Osteocyte (in vitro differentiated cells): ENCODE results near the gene TMEM89. TPM values are rescaled to one million over a fixed set of nuclear protein-coding genes. Genes with fewer than 3 reads are reported as not detected.

Experiments used
- DNase-seq: peaks from one replicate; pipeline ENCODE4 v3.0.0; 2021; ENCODE audit warnings: mixed read lengths; ENCODE audit not compliant: unreplicated experiment; ENCODE audit errors: extremely low spot score
- H3K27ac Mint-ChIP-seq: one replicate; pipeline ENCODE4 v1.8.0; 2021; ENCODE audit warnings: mild to moderate bottlenecking, mixed read lengths; ENCODE audit not compliant: unreplicated experiment
- H3K27me3 Mint-ChIP-seq: one replicate; pipeline ENCODE4 v1.8.0; 2021; ENCODE audit warnings: mixed read lengths; ENCODE audit not compliant: unreplicated experiment
- H3K36me3 Mint-ChIP-seq: one replicate; pipeline ENCODE4 v1.8.0; 2021; ENCODE audit warnings: mixed read lengths; ENCODE audit not compliant: unreplicated experiment
- H3K4me1 Mint-ChIP-seq: one replicate; pipeline ENCODE4 v1.8.0; 2021; ENCODE audit warnings: mixed read lengths; ENCODE audit not compliant: unreplicated experiment
- H3K4me3 Mint-ChIP-seq: one replicate; pipeline ENCODE4 v1.8.0; 2021; ENCODE audit warnings: mild to moderate bottlenecking, moderate library complexity, mixed read lengths; ENCODE audit not compliant: unreplicated experiment
- H3K9me3 Mint-ChIP-seq: one replicate; pipeline ENCODE4 v1.8.0; 2021; ENCODE audit warnings: mixed read lengths; ENCODE audit not compliant: unreplicated experiment
- total RNA-seq: library from RNA; stranded (reverse); gene quantifications from 2 replicates; pipeline ENCODE4 v1.2.1, GENCODE V29; 2021
- TF ChIP-seq, protein P1 (sequence below): fragments of 200-600 bp; sonication (generic); IDR thresholded peaks from 2 replicates; pipeline ENCODE4 v1.5.0; 2021; ENCODE audit warnings: antibody characterized with exemption, mild to moderate bottlenecking, moderate library complexity

TMEM89 gene
- total RNA-seq, 1 donor from 2014 or later, result not detected

DNA sequence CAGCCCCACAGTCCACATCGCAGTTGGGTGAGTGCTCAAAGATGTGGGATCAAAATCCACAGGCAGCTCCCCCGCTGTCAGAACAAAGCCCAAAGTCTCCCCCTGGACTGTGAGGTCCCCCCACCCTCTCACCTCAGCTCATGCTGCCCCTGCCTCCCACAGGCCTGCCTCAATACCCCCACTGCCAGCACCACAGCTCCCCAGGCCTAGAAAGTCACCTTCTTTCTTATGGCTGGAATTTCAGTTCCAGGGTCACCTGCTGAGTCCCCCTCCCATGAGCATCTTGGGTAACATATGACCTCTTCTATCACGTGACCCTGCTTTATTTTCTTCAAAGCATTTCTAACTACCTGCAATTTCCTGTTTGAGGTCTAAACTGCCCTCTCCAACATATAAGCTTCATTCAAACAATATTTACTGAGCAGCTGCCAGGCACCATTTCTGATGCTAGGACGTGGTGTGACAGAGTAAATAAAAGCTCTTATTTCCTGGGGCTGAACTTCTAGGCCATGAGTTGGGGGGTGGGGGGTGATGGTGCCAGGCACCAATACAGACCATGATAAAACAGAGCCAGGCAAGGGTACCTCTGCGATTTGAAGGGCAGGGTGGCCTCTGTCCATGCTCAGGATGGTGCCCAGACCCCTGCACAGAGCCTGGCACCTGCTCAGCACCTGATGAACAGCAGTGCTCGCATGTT, 2.4 kb upstream of the TMEM89 start:
- no peak for DNase-seq
- Mint-ChIP-seq H3K27me3 (no peaks in the 10 kb centered on the region), H3K36me3 (peaks cover 34% of the 10 kb centered on the region), H3K27ac (no peak overlapping the region), H3K4me3 (no peak overlapping the region), H3K4me1 (peaks cover 20% of the 10 kb centered on the region), H3K9me3 (no peaks in the 10 kb centered on the region)
- TF ChIP-seq, protein P1, sequence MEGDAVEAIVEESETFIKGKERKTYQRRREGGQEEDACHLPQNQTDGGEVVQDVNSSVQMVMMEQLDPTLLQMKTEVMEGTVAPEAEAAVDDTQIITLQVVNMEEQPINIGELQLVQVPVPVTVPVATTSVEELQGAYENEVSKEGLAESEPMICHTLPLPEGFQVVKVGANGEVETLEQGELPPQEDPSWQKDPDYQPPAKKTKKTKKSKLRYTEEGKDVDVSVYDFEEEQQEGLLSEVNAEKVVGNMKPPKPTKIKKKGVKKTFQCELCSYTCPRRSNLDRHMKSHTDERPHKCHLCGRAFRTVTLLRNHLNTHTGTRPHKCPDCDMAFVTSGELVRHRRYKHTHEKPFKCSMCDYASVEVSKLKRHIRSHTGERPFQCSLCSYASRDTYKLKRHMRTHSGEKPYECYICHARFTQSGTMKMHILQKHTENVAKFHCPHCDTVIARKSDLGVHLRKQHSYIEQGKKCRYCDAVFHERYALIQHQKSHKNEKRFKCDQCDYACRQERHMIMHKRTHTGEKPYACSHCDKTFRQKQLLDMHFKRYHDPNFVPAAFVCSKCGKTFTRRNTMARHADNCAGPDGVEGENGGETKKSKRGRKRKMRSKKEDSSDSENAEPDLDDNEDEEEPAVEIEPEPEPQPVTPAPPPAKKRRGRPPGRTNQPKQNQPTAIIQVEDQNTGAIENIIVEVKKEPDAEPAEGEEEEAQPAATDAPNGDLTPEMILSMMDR, result no peak

DNA sequence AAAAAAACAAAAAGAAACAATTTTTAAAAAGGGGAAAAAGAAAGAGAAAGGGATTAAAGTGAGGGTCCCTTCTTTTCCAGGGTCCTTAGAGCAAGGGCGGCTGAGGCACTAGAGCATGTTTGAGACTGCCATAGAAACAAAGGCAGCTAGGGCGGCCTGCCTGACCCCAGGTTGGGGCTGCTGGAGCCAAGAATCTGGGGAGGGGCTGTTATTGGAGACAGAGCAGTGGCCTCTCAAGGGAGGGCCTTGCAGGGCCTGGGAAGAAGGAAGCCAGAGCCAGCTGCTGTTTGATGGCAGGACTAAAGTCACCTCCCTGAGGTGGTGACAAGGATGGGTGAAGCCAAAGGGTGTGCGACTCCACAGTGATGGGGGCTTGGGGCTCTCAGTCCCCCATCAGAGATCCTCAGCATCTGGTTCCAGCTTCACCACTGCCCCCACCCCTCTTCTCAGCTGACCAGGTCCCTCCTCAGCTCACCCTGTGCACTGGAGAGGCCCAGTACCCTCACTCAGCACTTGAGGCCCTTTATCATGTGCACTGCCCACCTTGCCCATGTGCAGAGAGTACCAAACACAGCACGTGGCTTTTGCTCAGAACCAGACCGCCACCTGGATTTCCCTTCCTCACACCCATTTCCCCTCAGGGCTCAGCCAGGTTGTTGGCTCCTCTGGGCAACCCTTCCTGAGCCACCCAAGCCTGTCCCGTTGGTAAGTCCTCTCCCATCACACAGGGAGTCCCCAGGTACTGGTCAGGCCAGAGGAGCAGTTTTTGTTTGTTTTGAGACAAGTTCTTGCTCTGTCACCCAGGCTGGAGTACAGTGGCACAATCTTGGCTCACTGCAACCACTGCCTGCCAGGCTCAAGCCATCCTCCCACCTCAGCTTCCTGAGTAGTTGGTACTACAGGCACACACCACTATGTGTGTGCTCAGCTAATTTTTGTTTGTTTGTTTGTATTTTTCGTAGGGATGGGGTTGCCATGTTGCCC, 1.7 kb downstream of the TMEM89 start:
- peak overlapping the region; percentile 94 for H3K27ac Mint-ChIP-seq
- H3K9me3 Mint-ChIP-seq, result peaks cover 4% of the 10 kb centered on the region
- DNase-seq, result no peak
- TF ChIP-seq, protein P1, result no peak
- no peak overlapping the region for H3K4me3 Mint-ChIP-seq
- peaks cover 6% of the 10 kb centered on the region for H3K36me3 Mint-ChIP-seq
- peaks cover 33% of the 10 kb centered on the region for H3K4me1 Mint-ChIP-seq
- H3K27me3 Mint-ChIP-seq, result no peaks in the 10 kb centered on the region

DNA sequence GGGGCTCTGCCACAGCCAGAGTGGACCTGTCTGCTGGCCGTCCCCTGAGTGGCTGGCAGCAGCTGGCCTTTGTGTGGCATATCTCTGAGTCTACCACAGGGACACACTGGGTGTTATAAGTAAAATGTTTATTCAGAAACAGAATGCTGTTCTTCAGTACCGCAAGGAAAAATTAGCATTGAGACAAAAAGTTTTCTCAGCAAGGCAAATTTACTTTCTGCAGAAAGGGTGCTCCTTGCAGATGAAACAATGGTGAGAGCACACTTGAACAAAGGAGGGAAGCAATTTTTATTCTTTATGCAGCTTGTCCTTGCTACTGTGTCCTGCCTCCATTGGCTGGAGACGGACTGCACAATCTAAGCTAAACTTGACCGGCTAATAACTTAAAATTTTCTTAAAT, 4.0 kb downstream of the TMEM89 start:
- Mint-ChIP-seq H3K36me3 (no peaks in the 10 kb centered on the region), H3K4me3 (no peak overlapping the region), H3K9me3 (peaks cover 4% of the 10 kb centered on the region), H3K27me3 (no peaks in the 10 kb centered on the region), H3K4me1 (peaks cover 39% of the 10 kb centered on the region), H3K27ac (peak overlapping the region; percentile 94)
- TF ChIP-seq, protein P1, result no peak
- no peak for DNase-seq

DNA sequence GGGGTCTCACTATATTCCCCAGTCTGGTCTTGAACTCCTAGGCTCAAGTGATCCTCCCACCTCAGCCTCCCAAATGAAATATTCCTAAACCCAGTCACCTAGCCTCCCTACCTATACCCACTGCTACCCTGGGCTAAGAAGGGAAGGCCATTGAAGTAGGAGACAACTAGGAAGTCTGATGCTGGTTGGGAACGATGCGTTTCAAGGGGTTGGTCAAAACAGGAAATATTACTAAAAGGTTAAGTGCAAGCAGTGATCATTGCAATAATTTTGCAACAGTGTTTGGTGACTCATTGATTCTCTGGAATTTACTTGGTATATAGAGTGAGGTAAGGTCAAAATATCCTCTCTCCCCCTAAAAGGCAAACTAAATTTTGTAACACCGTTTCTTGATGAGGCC, 7.5 kb downstream of the TMEM89 start:
- TF ChIP-seq, protein P1, result no peak
- H3K36me3 Mint-ChIP-seq, result no peaks in the 10 kb centered on the region
- no peak for DNase-seq
- H3K27ac Mint-ChIP-seq, result peak overlapping the region; percentile 69
- peaks cover 4% of the 10 kb centered on the region for H3K9me3 Mint-ChIP-seq
- H3K27me3 Mint-ChIP-seq, result no peaks in the 10 kb centered on the region
- no peak overlapping the region for H3K4me3 Mint-ChIP-seq
- peaks cover 26% of the 10 kb centered on the region for H3K4me1 Mint-ChIP-seq

DNA sequence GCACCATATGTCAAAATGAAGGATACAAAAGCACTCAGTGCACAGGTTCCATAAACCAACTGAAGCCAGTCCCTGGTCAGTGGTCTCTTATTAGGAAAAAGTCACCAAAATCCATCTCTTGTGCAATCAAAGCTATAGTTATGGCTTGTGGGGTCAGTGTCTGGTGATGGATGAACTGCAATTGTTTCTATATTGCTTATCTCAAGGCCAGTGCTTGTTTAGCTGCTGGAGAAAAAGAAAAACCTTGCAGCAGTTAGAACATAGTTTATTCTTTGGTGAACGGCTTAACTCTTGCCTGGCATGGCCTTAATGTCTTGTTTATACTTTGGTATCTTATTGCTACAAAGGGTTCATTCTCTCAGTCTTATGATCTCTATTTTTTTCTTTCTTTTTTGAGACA, 9.3 kb downstream of the TMEM89 start:
- Mint-ChIP-seq H3K4me3 (no peak overlapping the region), H3K27ac (no peak overlapping the region), H3K27me3 (no peaks in the 10 kb centered on the region), H3K36me3 (peaks cover 7% of the 10 kb centered on the region), H3K9me3 (no peaks in the 10 kb centered on the region), H3K4me1 (peaks cover 26% of the 10 kb centered on the region)
- DNase-seq, result no peak
- TF ChIP-seq, protein P1, result no peak
